SH-SY5Y (cell line): Measurements from ENCODE around the gene KRTAP19-2.

Experiments
- GATA2 ChIP-seq: IDR thresholded peaks from 2 replicates; pipeline ENCODE4 v1.6.1; 2011; ENCODE audit warnings: mild to moderate bottlenecking, low read depth, low read length
- GATA3 ChIP-seq: IDR thresholded peaks from 2 replicates; pipeline ENCODE4 v1.6.1; 2011; ENCODE audit warnings: low read depth, mild to moderate bottlenecking, low read length, moderate library complexity

DNA sequence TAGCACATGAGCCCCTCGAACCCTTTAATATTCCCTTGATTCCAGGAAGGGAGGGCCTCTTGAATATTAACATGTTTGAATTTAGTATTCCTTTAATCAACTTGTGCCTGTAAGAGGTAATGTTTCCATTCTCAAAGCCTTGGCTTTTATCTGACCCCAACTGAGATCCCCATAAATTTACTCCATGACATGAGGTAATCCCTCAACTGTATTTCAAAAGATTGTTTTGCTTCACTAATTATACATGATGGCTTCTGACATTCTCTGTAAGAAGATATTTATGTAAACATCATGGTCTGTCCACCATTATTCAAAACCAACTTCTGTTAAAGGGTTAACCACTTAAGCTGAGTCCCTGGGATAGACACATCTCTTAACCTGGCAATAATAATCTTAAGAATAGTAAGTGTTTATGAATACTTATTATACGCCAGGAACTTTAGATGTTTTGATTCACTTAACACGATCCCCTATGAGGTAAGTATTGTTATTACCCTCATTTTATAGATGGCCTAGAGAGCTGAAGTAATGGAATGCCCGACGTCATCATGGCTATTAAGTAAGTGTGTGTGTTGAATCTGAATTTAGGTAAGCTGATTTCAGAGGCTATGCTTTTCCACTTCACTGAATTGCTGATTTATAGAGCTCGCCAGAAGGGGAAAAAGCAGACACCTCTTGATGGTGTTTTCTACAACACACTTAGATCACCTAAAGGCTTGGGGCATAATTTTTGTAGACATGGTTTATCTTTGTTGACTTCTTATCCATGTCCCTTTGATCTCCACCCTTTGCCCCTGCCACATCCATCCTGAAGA lies 18.1 kb downstream of the KRTAP19-2 start:
- TF ChIP-seq GATA3 (no peak), GATA2 (no peak)
